A673 (cell line): Measurements from ENCODE around the gene CYBB. TPM values are rescaled to one million over a fixed set of nuclear protein-coding genes. Genes with fewer than 3 reads are reported as not detected.

Source experiments
- BruUV-seq: library from RNA; stranded (reverse); fragments of 400-500 nt; replicated peaks from 2 replicates; lab custom pipeline; 2021; lab: Mats Ljungman, UMichigan
- CTCF ChIA-PET: fragments of 300-600 bp; sonication (Branson Sonifier 250); formaldehyde crosslinking; loops from one replicate; lab custom pipeline; 2022; ENCODE audit warnings: antibody characterized with exemption; lab: Charles Lee
- POLR2A ChIA-PET: fragments of 300-600 bp; sonication (Branson Sonifier 250); formaldehyde crosslinking; loops from one replicate; lab custom pipeline; 2022; ENCODE audit warnings: antibody characterized with exemption; ENCODE audit not compliant: low non-redundant PET; lab: Charles Lee
- DNase-seq: peaks from one replicate; pipeline ENCODE4 v3.0.0-alpha.2; 2015; ENCODE audit warnings: low spot score
- H3K27ac ChIP-seq: fragments of 200-600 bp; sonication (generic); 2 replicates; pipeline ENCODE4 v1.5.1; 2016; ENCODE audit warnings: mixed run types, low read depth, mild to moderate bottlenecking, mixed read lengths, antibody characterized with exemption, low read length; ENCODE audit not compliant: poor library complexity, severe bottlenecking
- H3K27me3 ChIP-seq: fragments of 200-600 bp; sonication (generic); replicated peaks from 2 replicates; pipeline ENCODE4 v1.6.1; 2017; ENCODE audit warnings: mixed run types, low read depth, mild to moderate bottlenecking, mixed read lengths, antibody characterized with exemption, low read length; ENCODE audit not compliant: insufficient read depth, poor library complexity
- H3K36me3 ChIP-seq: fragments of 200-600 bp; sonication (generic); 2 replicates; pipeline ENCODE4 v1.6.1; 2016; ENCODE audit warnings: mixed run types, mild to moderate bottlenecking, mixed read lengths, antibody characterized with exemption, low read length; ENCODE audit not compliant: insufficient read depth, poor library complexity, severe bottlenecking
- H3K4me1 ChIP-seq: fragments of 200-600 bp; sonication (generic); 2 replicates; pipeline ENCODE4 v1.6.1; 2017; ENCODE audit warnings: mixed run types, mild to moderate bottlenecking, mixed read lengths, antibody characterized with exemption, low read length; ENCODE audit not compliant: insufficient read depth, poor library complexity, severe bottlenecking
- H3K4me3 ChIP-seq: fragments of 200-600 bp; sonication (generic); 2 replicates; pipeline ENCODE4 v1.5.1; 2016; ENCODE audit warnings: low read depth, mixed run types, mild to moderate bottlenecking, mixed read lengths, low read length; ENCODE audit not compliant: poor library complexity, severe bottlenecking
- H3K9me3 ChIP-seq: fragments of 200-600 bp; sonication (generic); 2 replicates; pipeline ENCODE4 v1.6.1; 2016; ENCODE audit warnings: mixed run types, low read depth, mild to moderate bottlenecking, mixed read lengths, antibody characterized with exemption, low read length; ENCODE audit not compliant: poor library complexity, severe bottlenecking
- CTCF ChIP-seq: fragments of 300-800, 200-600 bp; sonication (generic); conservative IDR thresholded peaks from 2 replicates; pipeline ENCODE4 v1.5.1; 2017; ENCODE audit warnings: low read depth, mild to moderate bottlenecking, antibody characterized with exemption, low read length, moderate library complexity, mixed read lengths
- EZH2 ChIP-seq: fragments of 200-600 bp; sonication (generic); IDR thresholded peaks from 2 replicates; pipeline ENCODE4 v1.6.1; 2017; ENCODE audit warnings: borderline replicate concordance, low read depth, mild to moderate bottlenecking, mixed read lengths, antibody characterized with exemption, low read length; ENCODE audit not compliant: poor library complexity, severe bottlenecking
- intact Hi-C: fragments of 100-400 bp; cut with micrococcal nuclease; formaldehyde crosslinking; loops from one replicate; pipeline ENCODE4 v1.10.0; 2022; ENCODE audit not compliant: unreplicated experiment
- total RNA-seq: library from RNA; stranded (reverse); gene quantifications from 2 replicates; pipeline ENCODE4 v1.2.3, GENCODE V29; 2021

CYBB gene
- total RNA-seq, 1 experiment from 2014 or later: not detected

GRCh38 chrX:37846558-37846933, 66.7 kb downstream of the CYBB start:
- CTCF ChIA-PET: no interaction called here
- POLR2A ChIA-PET: no interaction called here

GRCh38 chrX:37846934-37847732, 67.3 kb downstream of the CYBB start, which contains the start of gene DYNLT3:
Gene DYNLT3, minus strand, starts transcription at chrX:37847571. Its CDS starts 61 bp downstream, at chrX:37847510.
- no peak for TF ChIP-seq CTCF
- TF ChIP-seq EZH2: no peak
- no TSS peak for BruUV-seq
- no peaks in the 10 kb centered on the region for H3K36me3 ChIP-seq
- H3K27ac ChIP-seq: peak within 1 kb of the TSS; percentile 65
- DNase-seq: peak; percentile 90
- H3K9me3 ChIP-seq: no peaks in the 10 kb centered on the region
- H3K27me3 ChIP-seq: no peaks in the 10 kb centered on the region
- H3K4me1 ChIP-seq: no peaks in the 10 kb centered on the region
- intact Hi-C loops: no loop called here
- H3K4me3 ChIP-seq: peak within 1 kb of the TSS; percentile 70
- CTCF ChIA-PET: no interaction called here
- POLR2A ChIA-PET: no interaction called here

More at GRCh38 chrX:37846558-37846933, 66.7 kb downstream of the CYBB start:
- intact Hi-C loops: no loop called here
- no peaks in the 10 kb centered on the region for H3K36me3 ChIP-seq
- no peak for TF ChIP-seq EZH2
- no peak for TF ChIP-seq CTCF
- peak overlapping the region; percentile 70 for H3K4me3 ChIP-seq
- no peak overlapping the region for H3K27ac ChIP-seq
- DNase-seq: no peak
- no TSS peak for BruUV-seq
- H3K4me1 ChIP-seq: no peaks in the 10 kb centered on the region
- no peaks in the 10 kb centered on the region for H3K27me3 ChIP-seq
- H3K9me3 ChIP-seq: no peaks in the 10 kb centered on the region

GRCh38 chrX:37847733-37848197, 67.9 kb downstream of the CYBB start:
- TSS peak; percentile 92 for BruUV-seq
- intact Hi-C loops: no loop called here
- Histone ChIP-seq H3K27ac (peak overlapping the region; percentile 65), H3K9me3 (no peaks in the 10 kb centered on the region), H3K4me3 (peak overlapping the region; percentile 70), H3K36me3 (no peaks in the 10 kb centered on the region), H3K27me3 (no peaks in the 10 kb centered on the region), H3K4me1 (no peaks in the 10 kb centered on the region)
- CTCF ChIA-PET: no interaction called here
- DNase-seq: no peak
- POLR2A ChIA-PET: no interaction called here
- no peak for TF ChIP-seq EZH2
- no peak for TF ChIP-seq CTCF
